Retina (tissue), 1 donor: ENCODE measurements around the gene RHOG.
"Not testable (repeated sequence)": the region's sequence is repeated elsewhere in the genome, so short reads cannot be mapped to it uniquely, and the experiment has no call there.

Source experiments
- DNase-seq: peaks from one replicate; pipeline ENCODE4 v3.0.0-alpha.2; 2016

Gene RHOG

GRCh38 chr11:3807909-3808860 lies 32.6 kb downstream of the RHOG start, which contains the start of gene PGAP2:
Gene PGAP2, plus strand, starts transcription at chr11:3808560. Its CDS starts 2,700 bp downstream, at chr11:3811260.
- DNase-seq, result peak; percentile 81

- DNase-seq, result no peak
These were observed 36.8 kb downstream of the RHOG start for GRCh38 chr11:3803726-3804495.

DNA sequence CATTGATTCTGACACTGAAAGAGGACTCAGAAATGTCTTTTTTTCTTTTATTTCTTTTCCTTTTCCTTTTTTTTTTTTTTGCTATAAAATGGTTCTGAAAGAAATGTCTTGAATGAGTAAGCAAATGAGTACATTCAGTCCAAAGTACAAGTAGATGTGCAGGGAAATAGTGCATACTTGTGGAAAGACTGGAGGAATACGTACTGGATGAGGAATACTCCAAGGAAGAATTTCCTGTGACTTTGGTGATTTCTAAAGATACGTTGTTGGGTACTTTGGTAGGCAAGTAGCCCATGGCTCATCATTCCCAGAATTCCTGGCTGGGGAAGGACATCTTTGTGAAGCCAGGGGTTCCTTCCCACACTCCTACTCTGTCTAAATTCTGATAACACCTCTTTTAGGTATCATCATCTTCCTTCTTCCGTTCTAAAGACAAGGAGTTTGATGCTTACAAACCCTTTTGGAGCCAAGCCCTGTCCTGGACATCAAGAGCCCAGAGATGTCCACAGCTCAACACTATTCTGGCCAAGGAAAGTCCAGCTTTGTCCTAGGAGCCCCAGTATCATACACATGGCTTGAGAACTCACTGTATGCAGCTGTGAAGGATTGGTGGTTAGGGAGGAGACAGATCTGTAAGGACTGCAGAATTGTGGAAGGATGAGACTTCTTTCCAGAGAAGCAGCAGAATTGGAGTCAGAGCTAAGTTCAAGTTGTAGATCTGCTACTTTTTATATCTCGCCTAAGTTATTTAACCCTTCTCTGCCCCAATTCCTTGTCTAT lies 38.6 kb downstream of the RHOG start:
- DNase-seq, result no peak

- no peak for DNase-seq
These were observed 40.9 kb downstream of the RHOG start for GRCh38 chr11:3799873-3800272.

DNA sequence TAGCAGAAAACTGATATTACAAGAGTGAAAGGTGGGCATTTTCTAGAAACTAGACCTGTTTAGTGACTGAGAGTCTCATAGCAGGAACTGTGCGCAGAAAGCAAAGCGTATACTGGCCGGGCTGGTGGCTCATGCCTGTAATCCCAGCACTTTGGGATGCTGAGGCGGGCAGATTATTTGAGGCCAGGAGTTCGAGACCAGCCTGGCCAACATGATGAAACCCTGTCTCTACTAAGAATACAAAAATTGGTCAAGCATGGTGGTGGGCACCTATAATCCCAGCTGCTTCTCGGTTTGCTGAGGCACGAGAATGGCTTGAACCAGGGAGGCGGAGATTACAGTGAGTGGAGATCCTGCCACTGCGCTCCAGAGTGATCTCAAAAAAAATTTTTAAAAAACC lies 41.6 kb downstream of the RHOG start:
- DNase-seq, result no peak

GRCh38 chr11:3797329-3798090 lies 43.2 kb downstream of the RHOG start, which contains the start of gene NUP98:
Gene NUP98, minus strand, starts transcription at chr11:3797554. Its CDS starts 15,437 bp downstream, at chr11:3782117.
- peak; percentile 100 for DNase-seq

DNA sequence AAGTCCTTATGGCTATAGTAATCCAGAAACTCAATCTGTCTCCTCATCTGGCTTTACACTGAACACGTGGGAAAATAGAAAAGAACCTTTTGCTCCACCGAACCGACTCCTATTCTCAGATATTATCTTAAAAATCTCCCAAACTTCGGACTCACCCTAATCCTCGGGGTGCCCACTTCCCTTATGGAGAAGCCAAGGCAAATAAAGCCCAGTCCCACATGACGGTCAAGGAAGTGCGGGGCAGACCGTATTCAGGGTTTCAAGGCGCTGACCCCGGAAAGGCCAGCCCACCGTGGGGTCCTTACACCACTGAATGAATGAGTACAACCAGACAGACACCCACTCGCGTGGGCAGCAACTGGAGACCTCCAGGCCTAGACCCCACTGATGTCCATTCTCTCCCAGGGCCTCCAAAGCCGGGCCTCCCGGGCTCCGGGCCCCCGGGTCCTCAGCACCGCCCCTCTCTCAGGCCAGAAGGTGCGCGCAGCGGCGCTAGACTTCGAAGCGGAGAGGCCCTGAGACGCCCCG lies 43.9 kb downstream of the RHOG start:
- DNase-seq, result no peak

DNA sequence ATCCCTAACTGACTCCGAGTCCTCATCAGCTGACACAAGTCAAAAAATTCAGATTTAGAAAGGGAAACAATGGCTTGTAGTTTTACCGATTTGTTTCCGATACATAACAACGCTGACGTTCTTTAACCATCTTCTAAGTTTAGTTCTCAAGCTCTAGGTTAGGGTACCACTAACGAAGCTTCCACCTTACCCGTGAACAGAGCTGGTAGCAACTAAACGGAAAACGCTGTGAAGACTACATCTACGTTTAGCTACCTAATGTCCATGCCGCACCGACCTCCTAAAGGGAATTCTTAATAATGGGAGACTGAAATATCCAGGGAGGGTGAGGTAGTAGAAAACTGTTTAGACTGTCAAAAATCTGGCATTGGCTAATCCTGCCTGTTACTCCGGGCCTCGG lies 44.4 kb downstream of the RHOG start:
- peak; percentile 6 for DNase-seq

DNA sequence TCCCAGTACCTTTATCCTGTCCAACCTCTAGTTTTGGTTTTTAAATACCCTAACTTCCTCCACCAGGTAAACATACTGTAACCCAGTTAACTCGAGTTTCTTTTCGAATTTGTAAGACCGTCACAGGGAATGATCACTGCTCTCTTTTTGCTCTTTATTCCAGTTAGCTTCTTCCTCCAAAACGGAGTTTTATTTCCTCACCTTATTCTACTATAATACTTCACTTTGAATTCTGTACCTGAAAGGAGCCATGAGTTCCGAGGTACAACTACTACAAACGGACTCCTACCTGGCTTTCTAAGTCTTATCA lies 44.8 kb downstream of the RHOG start:
- DNase-seq, result no peak

DNA sequence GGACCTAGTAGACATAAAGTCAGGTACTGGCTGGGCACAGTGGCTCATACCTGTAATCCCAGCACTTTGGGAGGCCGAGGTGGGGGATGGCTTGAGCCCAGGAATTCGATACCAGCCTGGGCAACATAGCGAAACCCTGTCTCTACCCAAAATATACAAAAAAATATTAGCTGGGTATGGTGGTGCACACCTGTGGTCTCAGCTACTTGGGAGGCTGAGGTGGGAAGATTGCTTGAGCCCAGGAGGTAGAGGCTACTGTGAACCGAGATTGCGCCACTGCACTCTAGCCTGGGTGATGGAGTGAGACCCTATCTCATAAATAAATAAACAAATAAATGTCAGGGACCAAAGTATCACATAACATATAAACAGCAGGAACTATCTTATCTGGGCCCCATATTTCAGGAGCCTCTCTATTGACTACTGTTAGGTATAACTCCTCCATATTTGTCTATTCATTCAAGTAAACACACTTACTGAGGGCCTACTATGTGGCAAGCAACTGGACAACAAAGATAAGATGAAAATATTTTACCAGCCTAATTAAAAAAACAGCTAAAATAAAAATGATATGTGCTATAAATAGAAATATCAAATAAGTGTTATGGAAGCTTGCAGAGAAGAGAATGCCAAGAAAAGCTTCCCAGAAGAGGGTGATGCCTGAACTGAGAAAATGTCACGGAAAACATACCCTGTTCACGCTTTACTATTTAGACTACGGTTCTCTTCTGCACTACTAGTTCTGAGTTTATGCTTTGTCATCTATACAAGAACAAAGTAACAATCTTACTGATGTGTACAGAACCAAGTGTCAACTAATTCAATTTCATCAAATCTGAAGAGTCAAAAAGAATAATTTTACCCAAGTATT lies 45.4 kb downstream of the RHOG start:
- DNase-seq, result no peak

- DNase-seq, result not testable (repeated sequence)
These were observed 46.4 kb downstream of the RHOG start for GRCh38 chr11:3794387-3794786.

GRCh38 chr11:3786781-3787428 lies 53.9 kb downstream of the RHOG start:
- DNase-seq, result no peak

DNA sequence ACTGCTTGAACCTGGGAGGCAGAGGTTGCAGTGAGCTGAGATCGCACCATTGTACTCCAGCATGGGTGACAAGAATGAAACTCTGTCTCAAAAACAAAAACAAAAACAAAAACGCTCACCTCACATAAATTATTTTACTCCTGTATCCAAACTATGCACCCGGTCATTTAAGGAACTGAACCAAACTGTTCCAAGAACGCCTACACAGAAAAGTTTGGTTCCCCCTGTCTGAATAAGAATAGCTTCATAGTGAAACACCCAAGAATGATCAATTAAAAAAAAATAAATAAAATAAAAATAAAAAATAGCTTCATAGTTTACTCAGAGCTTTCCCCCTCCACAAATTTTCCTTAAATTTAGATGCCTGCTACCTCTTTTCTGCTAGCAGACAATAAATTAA lies 57.1 kb downstream of the RHOG start:
- no peak for DNase-seq

DNA sequence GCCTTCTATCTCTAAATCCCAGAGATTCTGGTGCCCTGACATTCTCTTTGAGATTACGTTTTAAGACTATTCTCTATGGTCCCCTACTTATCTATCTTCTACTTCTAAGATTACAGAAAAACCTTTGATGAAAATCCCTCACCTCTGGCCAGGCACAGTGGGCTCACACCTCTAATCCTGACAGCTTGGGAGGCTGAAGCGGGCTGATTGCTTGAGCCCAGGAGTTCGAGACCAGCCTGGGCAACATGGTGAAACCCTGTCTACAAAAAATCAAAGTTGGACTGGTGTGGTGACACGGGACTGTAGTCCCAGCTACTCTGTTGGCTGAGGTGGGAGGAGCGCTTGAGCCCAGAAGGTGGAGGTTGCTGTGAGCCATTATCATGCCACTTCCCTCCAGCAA lies 57.8 kb downstream of the RHOG start:
- no peak for DNase-seq

- no peak for DNase-seq
These were observed 59.3 kb downstream of the RHOG start for GRCh38 chr11:3781423-3781822.
